Brain microvascular endothelial cell (primary cell): ENCODE measurements around the gene STAT6.
A peak's percentile ranks its signal among the peaks of the same experiment; 100 is the strongest.
"Not testable (repeated sequence)": the region's sequence is repeated elsewhere in the genome, so short reads cannot be mapped to it uniquely, and the experiment has no call there.

Experiments used
- DNase-seq: peaks from one replicate; pipeline ENCODE4 v3.0.0-alpha.2; 2020
- H3K27ac ChIP-seq: fragments of 250-450 bp; sonication (Bioruptor Pico); 2 replicates; pipeline ENCODE4 v1.5.1; 2020; ENCODE audit warnings: mild to moderate bottlenecking, moderate library complexity
- H3K27me3 ChIP-seq: fragments of 250-450 bp; sonication (Bioruptor Pico); replicated peaks from 2 replicates; pipeline ENCODE4 v1.5.1; 2020; ENCODE audit warnings: mild to moderate bottlenecking
- H3K36me3 ChIP-seq: fragments of 250-450 bp; sonication (Bioruptor Pico); replicated peaks from 2 replicates; pipeline ENCODE4 v1.5.1; 2020; ENCODE audit warnings: mild to moderate bottlenecking
- H3K4me3 ChIP-seq: 2 replicates; pipeline ENCODE4 v1.5.1; 2011; ENCODE audit warnings: low read depth, mild to moderate bottlenecking, control low read depth, low read length, moderate library complexity
- CTCF ChIP-seq: IDR thresholded peaks from 2 replicates; pipeline ENCODE4 v1.5.1; 2011; ENCODE audit warnings: low read depth, mild to moderate bottlenecking, moderate library complexity, low read length, control low read depth, inconsistent platforms; ENCODE audit errors: missing control alignments
- in situ Hi-C: cut with HindIII; loops from 2 replicates; pipeline ENCODE4 v1.10.0; 2017; ENCODE audit warnings: low sequenced_read_pairs, low pct_ligation_motif_present

The STAT6 gene

GRCh38 chr12:57127101-57127725, 16.1 kb upstream of the STAT6 start:
- no peak for DNase-seq
- Histone ChIP-seq H3K27me3 (no peaks in the 10 kb centered on the region), H3K27ac (no peak overlapping the region), H3K4me3 (peak overlapping the region; percentile 78), H3K36me3 (peaks cover 3% of the 10 kb centered on the region)
- in situ Hi-C loops, result no loop called here
- peak; percentile 48 for TF ChIP-seq CTCF

- no peak for DNase-seq
- in situ Hi-C loops, result no loop called here
- Histone ChIP-seq H3K36me3 (no peaks in the 10 kb centered on the region), H3K4me3 (no peak overlapping the region), H3K27ac (no peak overlapping the region), H3K27me3 (no peaks in the 10 kb centered on the region)
- TF ChIP-seq CTCF, result no peak
These were observed 15.4 kb upstream of the STAT6 start for GRCh38 chr12:57126561-57126960.

GRCh38 chr12:57126061-57126460, 14.9 kb upstream of the STAT6 start:
- no peak for TF ChIP-seq CTCF
- DNase-seq, result no peak
- Histone ChIP-seq H3K27me3 (no peaks in the 10 kb centered on the region), H3K27ac (no peak overlapping the region), H3K4me3 (no peak overlapping the region), H3K36me3 (no peaks in the 10 kb centered on the region)
- in situ Hi-C loops, result no loop called here

- Histone ChIP-seq H3K27ac (no peak overlapping the region), H3K4me3 (no peak overlapping the region), H3K36me3 (no peaks in the 10 kb centered on the region), H3K27me3 (no peaks in the 10 kb centered on the region)
- in situ Hi-C loops, result no loop called here
- DNase-seq, result peak; percentile 68
- peak; percentile 96 for TF ChIP-seq CTCF
These were observed 13.2 kb upstream of the STAT6 start for GRCh38 chr12:57124261-57124877.

GRCh38 chr12:57123813-57124212, 12.7 kb upstream of the STAT6 start:
- no peak overlapping the region for H3K4me3 ChIP-seq
- no peaks in the 10 kb centered on the region for H3K27me3 ChIP-seq
- DNase-seq, result no peak
- TF ChIP-seq CTCF, result no peak
- H3K27ac ChIP-seq, result no peak overlapping the region
- H3K36me3 ChIP-seq, result no peaks in the 10 kb centered on the region
- in situ Hi-C loops, result no loop called here

- H3K4me3 ChIP-seq, in situ Hi-C loops, H3K27me3 ChIP-seq, H3K36me3 ChIP-seq, DNase-seq, H3K27ac ChIP-seq: not testable (repeated sequence)
These were observed 9.6 kb upstream of the STAT6 start for GRCh38 chr12:57120718-57121117.
